SH-SY5Y (cell line): ENCODE measurements around the gene TGM1.

Experiments
- GATA2 ChIP-seq: IDR thresholded peaks from 2 replicates; pipeline ENCODE4 v1.6.1; 2011; ENCODE audit warnings: mild to moderate bottlenecking, low read depth, low read length
- GATA3 ChIP-seq: IDR thresholded peaks from 2 replicates; pipeline ENCODE4 v1.6.1; 2011; ENCODE audit warnings: low read depth, mild to moderate bottlenecking, low read length, moderate library complexity

The TGM1 gene

DNA sequence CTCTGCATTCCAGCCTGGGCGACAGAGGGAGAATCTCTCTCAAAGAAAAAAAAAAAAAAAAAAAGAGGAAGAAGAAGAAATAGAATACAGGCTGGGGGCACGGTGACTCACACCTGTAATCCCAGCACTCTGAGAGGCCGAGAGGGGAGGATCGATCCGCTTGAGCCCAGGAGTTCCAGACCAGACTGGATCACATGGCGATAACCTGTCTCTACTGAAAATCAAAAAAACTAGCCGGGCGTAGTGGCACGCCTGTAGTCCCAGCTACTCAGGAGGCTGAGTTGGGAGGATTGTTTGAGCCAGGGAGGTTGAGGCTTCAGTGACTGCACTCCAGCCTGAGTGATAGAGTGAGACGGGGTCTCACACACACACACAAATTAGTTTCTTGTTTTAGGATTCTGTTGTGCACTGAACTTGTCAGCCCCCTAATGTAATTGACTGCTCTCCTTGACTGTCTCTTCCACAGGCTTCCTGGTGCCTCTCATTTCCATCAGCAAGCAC is 19.6 kb downstream of the TGM1 start:
- TF ChIP-seq GATA2, result no peak
- no peak for TF ChIP-seq GATA3

- no peak for TF ChIP-seq GATA2
- no peak for TF ChIP-seq GATA3
These were observed 21.0 kb downstream of the TGM1 start for GRCh38 chr14:24241829-24242443.

GRCh38 chr14:24240110-24240918 is 22.7 kb downstream of the TGM1 start:
- no peak for TF ChIP-seq GATA2
- no peak for TF ChIP-seq GATA3

- TF ChIP-seq GATA3, result no peak
- TF ChIP-seq GATA2, result no peak
These were observed 24.4 kb downstream of the TGM1 start for GRCh38 chr14:24238527-24239037.

GRCh38 chr14:24238123-24238522 is 24.9 kb downstream of the TGM1 start:
- TF ChIP-seq GATA2 (no peak), GATA3 (no peak)

GRCh38 chr14:24237463-24237955 is 25.5 kb downstream of the TGM1 start:
- TF ChIP-seq GATA2 (no peak), GATA3 (no peak)

DNA sequence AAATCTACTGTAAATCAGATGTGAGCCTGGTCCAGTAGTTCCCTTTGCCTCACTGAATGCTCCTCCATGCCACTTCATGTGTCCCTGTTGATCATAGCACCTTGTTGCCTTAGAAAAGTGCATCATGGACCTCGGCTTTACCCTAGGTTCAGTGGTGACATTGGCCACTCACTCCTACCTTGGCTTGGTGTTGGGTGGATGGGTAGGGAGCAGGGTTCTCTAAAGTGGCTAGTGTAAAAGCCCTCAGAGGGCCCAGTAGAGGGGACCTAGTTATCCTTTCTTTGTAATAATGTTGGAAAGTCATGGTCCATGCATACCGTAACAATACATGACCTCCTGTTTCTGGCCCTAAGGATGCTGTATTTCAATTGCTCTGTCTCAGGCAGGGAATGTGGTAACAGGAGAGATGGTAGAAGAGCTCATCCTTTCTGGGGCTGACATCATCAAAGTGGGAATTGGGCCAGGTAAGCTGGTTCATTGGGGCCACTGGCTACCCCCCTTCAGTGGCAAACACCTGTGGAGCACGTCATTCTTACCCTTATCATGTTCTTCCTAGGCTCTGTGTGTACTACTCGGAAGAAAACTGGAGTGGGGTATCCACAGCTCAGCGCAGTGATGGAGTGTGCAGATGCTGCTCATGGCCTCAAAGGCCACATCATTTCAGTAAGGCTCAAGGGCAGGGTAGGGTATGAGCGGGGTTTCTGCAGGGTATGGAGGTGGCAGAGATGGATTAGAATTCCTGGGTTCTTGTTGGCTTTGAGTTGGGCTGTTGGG is 26.1 kb downstream of the TGM1 start:
- no peak for TF ChIP-seq GATA3
- TF ChIP-seq GATA2, result no peak

- TF ChIP-seq GATA3 (no peak), GATA2 (no peak)
These were observed 26.9 kb downstream of the TGM1 start for GRCh38 chr14:24235804-24236688.

DNA sequence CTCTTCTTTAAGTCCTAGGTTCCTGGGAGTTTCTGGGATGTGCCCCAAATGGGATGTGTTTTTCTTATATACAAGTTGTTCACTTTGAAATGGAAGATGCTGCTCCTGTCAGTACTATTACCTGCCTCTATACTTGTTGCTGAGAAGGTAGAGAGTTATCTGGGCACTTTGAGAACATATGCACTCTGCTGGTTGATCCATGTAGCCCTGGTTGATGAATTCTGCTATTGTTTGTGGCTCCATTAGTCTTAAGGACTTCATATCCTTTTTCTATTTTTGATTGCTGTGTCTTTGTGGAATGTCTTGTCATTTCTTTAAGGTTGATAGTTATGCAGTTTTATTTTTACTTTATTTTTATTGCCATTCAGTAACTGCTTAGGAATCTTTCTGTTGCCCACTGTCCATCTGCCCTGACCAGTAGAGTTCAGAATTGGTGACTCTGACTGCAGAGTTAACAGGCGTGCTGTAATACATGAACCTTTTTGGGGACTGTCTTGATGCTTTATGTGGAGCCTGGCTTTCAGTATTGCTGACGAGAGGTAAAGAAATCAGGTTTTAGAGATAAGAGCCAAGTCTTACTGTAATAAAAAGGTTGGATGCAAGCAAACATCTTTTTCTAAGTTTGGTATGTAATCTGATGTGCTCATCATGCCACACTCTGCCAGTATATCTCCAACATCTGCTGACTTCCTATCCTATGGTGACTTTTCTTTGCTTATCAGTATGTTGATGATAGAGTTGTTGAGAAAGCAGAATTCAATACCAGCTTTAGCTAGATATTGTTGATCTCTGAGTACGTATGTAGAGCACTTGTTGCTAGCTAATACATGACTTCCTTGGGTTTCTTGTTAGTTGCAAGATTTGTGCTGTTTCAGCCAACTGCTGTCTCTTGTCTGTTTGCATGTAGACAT is 28.6 kb downstream of the TGM1 start:
- TF ChIP-seq GATA2 (no peak), GATA3 (no peak)

DNA sequence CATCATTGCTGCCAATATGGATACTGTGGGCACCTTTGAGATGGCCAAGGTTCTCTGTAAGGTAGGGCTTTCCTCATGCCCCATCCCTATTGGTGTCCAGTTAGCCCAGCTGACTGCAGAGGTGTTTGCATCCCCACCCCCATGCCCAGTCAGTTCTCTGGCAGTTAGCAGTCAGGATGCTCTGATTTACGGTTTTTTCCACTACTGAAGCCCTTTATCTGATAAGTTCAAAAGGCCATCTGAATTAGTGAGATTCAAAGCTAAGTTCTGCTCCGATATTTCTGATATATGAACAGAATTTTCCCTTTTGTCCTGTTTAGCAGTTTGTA is 29.5 kb downstream of the TGM1 start:
- TF ChIP-seq GATA2, result no peak
- no peak for TF ChIP-seq GATA3

- no peak for TF ChIP-seq GATA2
- TF ChIP-seq GATA3, result no peak
These were observed 30.1 kb downstream of the TGM1 start, which contains the start of gene GMPR2 for GRCh38 chr14:24232645-24233537. Gene GMPR2, plus strand, starts transcription at chr14:24232929. Its CDS starts 325 bp downstream, at chr14:24233254.
